Measurements from ENCODE around the gene MYO5C. TPM values are rescaled to one million over a fixed set of nuclear protein-coding genes. Genes with fewer than 3 reads are reported as not detected.

Gene MYO5C
- total RNA-seq, 1 donor from 2014 or later = 23.0 TPM

GRCh38 chr15:52251144-52251860, 44.3 kb downstream of the MYO5C start:
- H3K27me3 Mint-ChIP-seq (ENCODE audit: low read depth) = peaks cover 2% of the 10 kb centered on the region
- TF ChIP-seq CTCF (IDR thresholded peaks at IDR 0.05; ENCODE audit: unreplicated experiment) = no peak
- H3K4me3 Mint-ChIP-seq = no peak overlapping the region
- H3K27ac Mint-ChIP-seq = no peak overlapping the region
- peaks cover under 1% of the 10 kb centered on the region for H3K4me1 Mint-ChIP-seq
- DNase-seq (ENCODE audit: low spot score in 2 of 2, unreplicated experiment in 2 of 2) = no peak
- peaks cover 12% of the 10 kb centered on the region for H3K36me3 Mint-ChIP-seq
- H3K9me3 Mint-ChIP-seq = no peaks in the 10 kb centered on the region

GRCh38 chr15:52247461-52247860, 48.1 kb downstream of the MYO5C start:
- DNase-seq (ENCODE audit: low spot score in 2 of 2, unreplicated experiment in 2 of 2) = no peak
- Mint-ChIP-seq H3K36me3 (peaks cover 21% of the 10 kb centered on the region), H3K27me3 (ENCODE audit: low read depth) (peaks cover 2% of the 10 kb centered on the region), H3K4me3 (no peak overlapping the region), H3K9me3 (no peaks in the 10 kb centered on the region), H3K4me1 (no peaks in the 10 kb centered on the region), H3K27ac (no peak overlapping the region)
- no peak for TF ChIP-seq CTCF (IDR thresholded peaks at IDR 0.05; ENCODE audit: unreplicated experiment)

DNA sequence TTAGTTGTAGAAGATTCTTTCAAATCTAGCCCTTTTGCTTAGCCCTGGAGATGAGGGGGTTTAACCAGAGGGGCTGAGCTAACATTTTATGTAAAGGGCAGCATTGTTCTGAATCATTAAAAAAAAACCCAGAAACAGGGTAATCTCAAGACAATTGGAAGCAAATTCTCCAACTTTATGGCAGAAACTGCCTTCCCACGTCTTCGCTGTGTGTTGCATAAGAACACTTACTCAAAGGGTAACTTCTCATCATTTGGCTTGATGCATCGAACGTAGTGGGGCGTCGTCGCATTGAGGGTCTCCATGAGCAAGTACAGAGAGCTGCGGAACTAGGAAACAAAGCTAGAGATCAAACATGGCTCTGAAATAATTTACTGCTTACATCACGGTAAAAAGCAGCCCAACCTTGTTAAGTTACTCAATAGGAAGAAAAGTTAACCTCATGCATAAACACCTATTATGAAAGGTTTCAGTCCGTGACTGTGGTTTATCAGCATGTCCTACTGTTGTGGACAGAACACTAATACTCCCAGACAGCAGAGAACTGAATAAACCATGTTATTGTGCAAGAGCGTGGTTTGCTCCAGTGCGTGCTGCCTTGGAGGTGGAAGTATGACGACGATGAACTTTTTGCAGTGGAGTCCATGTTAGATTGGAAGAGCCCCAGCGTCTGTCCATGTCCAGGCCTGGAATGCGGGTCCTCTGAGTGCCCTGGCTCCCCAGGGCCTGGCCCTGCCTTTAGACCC, 48.7 kb downstream of the MYO5C start:
- peaks cover 21% of the 10 kb centered on the region for H3K36me3 Mint-ChIP-seq

DNA sequence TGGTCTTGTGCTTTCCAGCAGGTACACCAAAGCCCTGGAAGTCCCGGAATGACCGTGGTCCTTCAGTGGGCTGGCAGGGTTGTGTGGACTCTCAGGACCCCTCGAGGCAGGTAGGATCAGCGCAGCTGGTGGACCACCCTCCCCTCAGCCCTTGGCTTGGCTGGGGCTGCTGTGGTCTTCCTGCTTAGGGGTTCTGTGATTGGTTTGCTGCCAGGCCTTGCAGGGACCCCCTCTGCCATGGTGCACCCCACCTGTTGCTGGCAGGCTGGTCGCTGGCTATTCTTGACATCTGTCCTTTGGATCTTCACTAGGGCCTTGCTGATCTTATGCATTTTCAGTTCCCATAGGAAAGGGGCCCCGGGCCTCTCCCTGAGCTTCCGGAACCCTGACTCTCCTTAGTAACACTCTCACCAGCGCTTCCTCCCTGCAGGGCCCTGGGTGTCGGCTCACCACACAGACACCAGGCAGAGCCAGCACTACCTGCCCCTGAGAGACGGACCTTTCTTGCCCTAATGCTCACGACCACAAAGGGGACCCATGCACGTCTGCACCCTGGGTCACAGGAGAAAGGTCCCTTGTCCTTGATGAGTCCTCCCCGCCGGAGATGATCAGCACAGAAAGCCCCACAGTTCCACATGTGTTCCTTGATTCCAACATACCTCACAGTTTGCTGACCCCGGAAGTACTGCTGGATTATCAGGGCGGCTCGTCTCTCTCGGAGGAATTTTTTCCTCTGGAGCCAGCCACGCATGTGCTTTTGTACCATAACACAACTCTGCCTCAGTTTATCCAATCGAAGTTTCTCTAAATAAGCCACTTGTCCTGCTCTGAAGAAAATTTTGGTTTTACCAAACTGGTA, 51.7 kb downstream of the MYO5C start:
- peaks cover 28% of the 10 kb centered on the region for H3K36me3 Mint-ChIP-seq

More for the DNA sequence above, 48.7 kb downstream of the MYO5C start:
- Mint-ChIP-seq H3K27me3 (ENCODE audit: low read depth) (peaks cover 2% of the 10 kb centered on the region), H3K9me3 (no peaks in the 10 kb centered on the region), H3K4me1 (no peaks in the 10 kb centered on the region), H3K4me3 (no peak overlapping the region), H3K27ac (no peak overlapping the region)
- TF ChIP-seq CTCF (IDR thresholded peaks at IDR 0.05; ENCODE audit: unreplicated experiment) = no peak
- DNase-seq (ENCODE audit: low spot score in 2 of 2, unreplicated experiment in 2 of 2) = no peak

More for the DNA sequence above, 51.7 kb downstream of the MYO5C start:
- H3K4me3 Mint-ChIP-seq = no peak overlapping the region
- H3K27me3 Mint-ChIP-seq (ENCODE audit: low read depth) = peaks cover 2% of the 10 kb centered on the region
- no peaks in the 10 kb centered on the region for H3K4me1 Mint-ChIP-seq
- no peak for DNase-seq (ENCODE audit: low spot score in 2 of 2, unreplicated experiment in 2 of 2)
- H3K27ac Mint-ChIP-seq = no peak overlapping the region
- no peak for TF ChIP-seq CTCF (IDR thresholded peaks at IDR 0.05; ENCODE audit: unreplicated experiment)
- no peaks in the 10 kb centered on the region for H3K9me3 Mint-ChIP-seq
